K562 (cell line): ENCODE results near the gene CCDC136. TPM values are rescaled to one million over a fixed set of nuclear protein-coding genes. Genes with fewer than 3 reads are reported as not detected.

Experiments used
- CHD7 ChIP-seq: fragments of 200-600 bp; sonication (generic); IDR thresholded peaks from one replicate; pipeline ENCODE4 v1.6.1; 2012; ENCODE audit warnings: mild to moderate bottlenecking, low read depth, low read length, inconsistent platforms
- HMGXB4 ChIP-seq: sonication (generic); formaldehyde crosslinking; IDR thresholded peaks from 2 replicates; pipeline ENCODE4 v1.8.1; 2023; ENCODE audit warnings: mild to moderate bottlenecking, missing genetic modification reagents
- KAT7 ChIP-seq: sonication (generic); formaldehyde crosslinking; IDR thresholded peaks from 2 replicates; pipeline ENCODE4 v1.8.0; 2022; ENCODE audit warnings: missing genetic modification reagents, mild to moderate bottlenecking, borderline replicate concordance
- NFIC ChIP-seq: fragments of 450-650 bp; IDR thresholded peaks from 2 replicates; pipeline ENCODE4 v1.6.1; 2017; ENCODE audit warnings: mild to moderate bottlenecking, inconsistent platforms
- NUFIP1 ChIP-seq: fragments of 450-650 bp; IDR thresholded peaks from 2 replicates; pipeline ENCODE4 v1.6.1; 2018; ENCODE audit not compliant: partially characterized antibody
- SOX6 ChIP-seq: fragments of 450-650 bp; IDR thresholded peaks from 2 replicates; pipeline ENCODE4 v1.6.1; 2014; ENCODE audit warnings: mild to moderate bottlenecking
- XRCC3 ChIP-seq: fragments of 450-650 bp; IDR thresholded peaks from 2 replicates; pipeline ENCODE4 v1.6.1; 2017; ENCODE audit warnings: mild to moderate bottlenecking, moderate library complexity
- ZNF740 ChIP-seq, 3 experiments: fragments of 200-800 bp in 1 of 3; sonication (Bioruptor generic) in 1 of 3; sonication (generic) in 1 of 3; formaldehyde crosslinking in 1 of 3; IDR thresholded peaks; 2 replicates each; pipeline versions ENCODE4 v1.6.1 to v1.8.0; 2016 to 2022; ENCODE audit warnings: mild to moderate bottlenecking in 2 of 3, missing compliant biosample characterization in 2 of 3, missing genetic modification characterization in 2 of 3, missing genetic modification reagents in 1 of 3
- polyA plus RNA-seq, 8 experiments: library from polyadenylated mRNA; depleted of rRNA in 4 of 8; stranded (reverse) in 5 of 8; unstranded in 3 of 8; fragments of >200 nt; fragmentation: Nextera tagmentation in 2 of 8; fragmentation: Illumina TruSeq in 1 of 8; extraction: Ambion mirVana in 2 of 8; extraction: Trizol in 1 of 8; gene quantifications; 2 replicates each; pipeline versions ENCODE4 v1.2.1 to v1.2.3, GENCODE V29; 2011 to 2014; ENCODE audit warnings: inconsistent platforms in 1 of 8, missing spikeins in 1 of 8
- total RNA-seq, 7 experiments: library from RNA; depleted of rRNA in 6 of 7; stranded (reverse); fragments of >200 nt in 6 of 7; fragmentation: Illumina TruSeq in 2 of 7; extraction: Trizol in 2 of 7; gene quantifications; 2 replicates each; pipeline versions ENCODE4 v1.2.1 to v1.2.3, GENCODE V29; 2011 to 2021; ENCODE audit warnings: low replicate concordance in 1 of 7

Gene CCDC136
- total and polyA plus RNA-seq, 9 of the 15 experiments (the other 6 are each of a cell fraction or from before 2014, with no cell fraction given) = 2.4 to 40.8 (median 26.5) TPM

GRCh38 chr7:128831994-128832879 lies 40.5 kb downstream of the CCDC136 start (continued):
- TF ChIP-seq CHD7 (no peak), KAT7 (no peak; the same call in 1 of the 2 replicates), NUFIP1 (no peak), NFIC (peak; percentile 57; the same call in 1 of the 2 replicates), XRCC3 (no peak), ZNF740 (CRISPR knock-in tag; IDR thresholded peaks at IDR 0.05) (peak; percentile 93), ZNF740 (tag; IDR thresholded peaks at IDR 0.05) (peak in 1 of 2 experiments; percentile 99; a peak in 2 of 4 replicates), SOX6 (peak; percentile 35; the same call in 1 of the 2 replicates), HMGXB4 (CRISPR knock-in tag) (no peak)
